ENCODE results near the gene KIF3C.
A peak's percentile ranks its signal among the peaks of the same experiment; 100 is the strongest.
"Not testable (repeated sequence)": the region's sequence is repeated elsewhere in the genome, so short reads cannot be mapped to it uniquely, and the experiment has no call there.

The KIF3C gene

GRCh38 chr2:25958611-25959010, 23.7 kb downstream of the KIF3C start:
- DNase-seq = not testable (repeated sequence)

DNA sequence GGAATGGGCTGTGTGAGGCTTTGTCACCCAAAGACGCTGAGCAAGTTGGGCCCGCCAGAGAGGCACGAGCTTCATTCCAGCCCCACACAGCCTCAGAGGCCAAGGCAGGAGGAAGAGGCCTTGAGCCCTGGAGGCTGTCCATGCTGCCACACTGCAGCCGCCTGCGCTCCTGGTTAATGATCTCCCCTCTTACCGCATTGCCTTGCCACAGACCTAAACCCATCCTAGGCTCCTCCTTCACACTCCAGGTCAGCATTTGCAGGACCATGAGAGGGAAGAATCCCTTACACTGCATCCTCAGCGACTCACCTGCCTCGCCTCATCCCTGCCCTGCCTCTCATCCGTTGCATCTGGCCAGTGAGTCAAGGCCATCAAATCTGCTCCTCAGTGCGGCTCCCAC, 24.6 kb downstream of the KIF3C start:
- DNase-seq = no peak

DNA sequence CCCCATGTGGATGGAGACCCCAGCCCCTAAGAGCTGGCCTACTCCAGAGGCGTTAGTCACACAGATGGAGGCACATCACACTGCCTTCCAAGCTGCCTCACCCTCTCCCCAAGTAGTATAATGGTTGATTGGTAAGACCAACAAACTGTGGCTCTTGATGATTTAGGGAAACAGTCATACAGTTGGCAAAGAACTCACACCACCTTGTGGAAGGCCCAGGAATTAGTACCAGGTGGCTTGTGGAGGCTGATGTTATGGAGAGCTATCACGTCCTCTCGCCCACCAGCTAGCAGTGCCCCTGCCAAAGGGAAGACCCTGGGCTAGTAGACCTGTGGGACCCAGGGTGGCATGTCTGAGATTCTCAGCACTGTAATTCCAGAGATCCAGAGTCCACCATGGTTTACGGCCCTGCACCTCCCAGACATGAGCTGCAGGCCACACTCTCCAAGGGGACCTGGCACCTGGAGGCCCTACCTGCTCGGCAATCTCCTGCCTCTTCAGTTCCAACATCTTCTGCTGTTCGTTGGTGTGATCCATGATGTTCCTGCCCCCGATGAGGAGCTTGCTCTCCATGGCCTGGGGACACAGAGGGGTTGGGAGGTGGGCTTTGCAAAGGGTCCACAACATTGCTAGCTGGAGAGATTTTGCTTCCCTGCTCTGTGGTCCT, 26.3 kb downstream of the KIF3C start:
- no peak for DNase-seq

DNA sequence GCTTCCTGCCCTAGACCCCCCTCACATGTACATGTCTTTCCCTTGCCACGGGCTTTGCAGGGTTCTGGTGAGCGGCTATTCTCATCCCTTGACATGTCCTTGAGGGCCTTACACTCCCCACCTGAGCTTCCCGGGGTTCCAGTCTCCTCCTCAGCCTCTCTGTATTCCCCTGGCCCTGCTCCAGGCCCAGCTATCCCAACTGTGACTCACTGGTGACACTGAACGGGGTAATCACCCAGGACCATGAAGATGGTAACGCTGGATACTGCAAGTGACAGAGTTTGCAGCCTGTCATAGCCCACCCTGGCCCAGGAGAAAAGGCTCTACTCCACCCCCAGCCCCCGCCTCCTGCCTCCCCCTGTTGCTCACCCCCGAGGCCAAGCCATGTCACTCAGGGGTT, 27.3 kb downstream of the KIF3C start:
- no peak for DNase-seq

DNA sequence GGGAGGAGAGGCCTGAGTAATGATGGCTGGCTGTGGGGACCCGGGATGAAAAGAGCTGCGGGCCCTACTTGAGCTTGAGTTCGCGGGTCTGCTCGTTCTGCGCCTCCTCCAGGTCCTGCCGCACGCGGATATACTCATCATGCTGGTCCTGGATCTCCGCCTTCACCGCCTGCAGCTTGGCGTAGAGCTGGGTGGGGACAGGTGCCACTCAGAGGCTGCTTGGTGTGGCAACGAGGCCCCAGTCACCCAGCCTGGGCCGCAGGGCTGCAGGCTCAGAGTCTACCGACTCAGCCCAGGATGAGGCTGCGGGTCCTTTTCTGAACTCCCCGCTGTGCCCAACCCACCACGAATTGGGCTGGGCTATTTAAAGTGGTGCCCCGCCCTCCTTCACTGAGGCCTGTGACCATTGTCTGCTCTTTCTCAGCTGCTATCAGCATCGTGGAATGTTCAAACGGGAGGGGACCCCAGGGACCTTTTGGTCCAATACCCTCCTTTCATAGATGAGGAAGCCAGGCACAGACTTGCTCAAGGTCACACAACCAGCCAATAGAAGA, 28.0 kb downstream of the KIF3C start:
- DNase-seq = no peak

DNA sequence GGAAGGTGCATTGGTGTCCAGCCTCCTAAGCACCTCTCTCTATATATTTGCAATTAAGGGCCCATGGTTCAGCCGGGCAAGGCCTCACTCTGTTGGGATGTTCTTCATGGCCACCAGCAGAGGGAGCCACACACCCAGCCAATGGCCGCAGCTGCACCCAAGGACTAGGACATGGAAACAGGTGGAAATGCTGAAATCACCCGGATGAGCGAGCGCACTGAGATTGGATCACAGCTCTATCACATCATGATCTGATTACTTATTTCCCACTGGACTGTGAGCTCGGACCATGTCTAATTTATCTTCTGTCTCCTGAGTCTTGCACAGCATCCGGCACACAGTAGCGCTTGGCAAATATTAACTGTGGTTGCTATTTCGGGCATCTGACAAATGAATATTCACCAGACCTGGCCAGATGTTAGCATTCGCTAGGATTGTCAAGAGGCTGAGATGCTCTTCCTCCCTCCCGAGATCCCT, 31.2 kb downstream of the KIF3C start:
- DNase-seq = peak; percentile 37

GRCh38 chr2:25948437-25948836, 33.9 kb downstream of the KIF3C start:
- no peak for DNase-seq

DNA sequence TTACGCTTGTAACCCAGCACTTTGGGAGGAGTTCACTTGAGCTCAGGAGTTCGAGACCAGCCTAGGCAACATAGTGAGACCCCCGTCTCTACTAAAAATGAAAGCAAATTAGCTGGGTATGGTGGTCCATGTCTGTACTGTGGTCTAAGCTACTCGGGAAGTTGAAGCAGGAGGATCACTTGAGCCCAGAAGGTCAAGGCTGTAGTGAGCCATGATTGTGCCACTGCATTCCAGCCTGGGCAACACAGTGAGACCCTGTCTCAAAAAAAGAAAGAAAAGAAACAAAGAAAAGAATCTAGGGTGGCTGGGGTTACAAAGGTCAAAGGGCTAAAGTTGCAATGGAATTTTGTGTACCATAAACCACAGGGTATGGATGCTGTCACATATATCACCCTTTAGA, 41.3 kb downstream of the KIF3C start:
- no peak for DNase-seq

GRCh38 chr2:25939257-25939668, 43.0 kb downstream of the KIF3C start:
- DNase-seq = no peak

DNA sequence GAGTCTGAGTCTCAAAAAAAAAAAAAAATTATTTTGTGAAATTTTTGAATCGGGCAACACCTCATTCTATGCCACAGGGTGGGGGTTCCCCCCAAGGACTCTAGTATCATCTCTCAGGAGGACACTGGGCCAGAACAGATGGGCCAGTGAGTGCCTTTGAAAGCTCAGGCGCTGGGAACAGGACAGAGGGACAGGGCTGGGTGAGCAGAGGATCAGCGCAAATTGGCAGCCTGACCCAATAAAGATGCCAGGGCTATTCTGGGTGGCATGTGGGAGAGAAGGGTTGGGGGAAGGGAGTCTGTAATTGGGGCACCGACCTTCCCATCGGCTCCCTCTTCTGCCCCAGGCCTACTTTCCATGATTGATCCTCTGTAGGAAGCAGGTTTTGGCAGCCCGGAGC, 44.0 kb downstream of the KIF3C start:
- no peak for DNase-seq

DNA sequence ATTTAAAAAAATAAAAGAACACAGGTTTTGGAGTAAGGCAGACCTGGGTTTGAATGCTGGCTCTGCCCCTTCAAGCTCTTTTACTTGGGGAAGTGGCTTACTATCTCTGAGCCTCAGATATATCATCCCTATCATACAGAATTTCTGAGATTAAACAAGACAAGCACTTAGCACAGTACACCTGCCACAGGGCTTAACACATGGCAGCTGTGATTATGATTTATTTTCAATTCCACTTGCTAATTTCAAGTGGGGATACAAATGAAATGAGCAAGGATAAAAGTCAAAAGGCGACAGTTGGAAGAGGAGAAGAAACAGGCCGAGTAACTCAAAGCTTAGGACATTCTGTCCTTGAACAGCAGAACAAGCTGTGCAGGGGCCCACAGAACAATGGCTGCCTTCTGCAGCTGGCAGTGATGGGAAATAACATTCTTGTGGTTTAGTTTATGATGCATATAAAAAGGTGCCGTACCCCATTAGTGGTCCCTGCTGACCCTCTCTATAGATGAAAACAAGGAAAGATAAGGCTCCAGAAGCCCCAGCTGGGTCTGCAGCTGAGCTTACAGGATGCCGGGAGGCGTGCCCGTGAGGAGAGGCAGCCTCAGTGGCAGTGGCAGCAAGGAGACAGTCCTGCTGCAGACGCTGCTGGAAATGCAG, 45.3 kb downstream of the KIF3C start:
- no peak for DNase-seq

DNA sequence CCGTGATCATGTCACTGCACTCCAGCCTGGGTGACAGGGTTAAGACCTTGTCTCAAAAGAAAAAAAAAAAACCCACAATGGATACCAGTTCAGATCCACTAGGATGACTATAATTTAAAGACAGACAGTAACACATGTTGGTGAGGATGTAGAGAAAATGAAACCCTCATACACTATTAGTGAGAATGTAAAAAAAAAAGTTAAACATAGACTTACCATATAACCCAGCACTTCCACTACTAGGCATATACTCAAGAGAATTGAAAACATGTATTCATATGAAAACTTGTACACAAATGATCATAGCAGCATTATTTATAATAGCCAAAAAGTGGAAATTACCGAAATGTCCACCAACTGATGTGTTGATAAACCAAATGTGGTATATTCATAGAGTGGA, 48.7 kb downstream of the KIF3C start:
- no peak for DNase-seq

DNA sequence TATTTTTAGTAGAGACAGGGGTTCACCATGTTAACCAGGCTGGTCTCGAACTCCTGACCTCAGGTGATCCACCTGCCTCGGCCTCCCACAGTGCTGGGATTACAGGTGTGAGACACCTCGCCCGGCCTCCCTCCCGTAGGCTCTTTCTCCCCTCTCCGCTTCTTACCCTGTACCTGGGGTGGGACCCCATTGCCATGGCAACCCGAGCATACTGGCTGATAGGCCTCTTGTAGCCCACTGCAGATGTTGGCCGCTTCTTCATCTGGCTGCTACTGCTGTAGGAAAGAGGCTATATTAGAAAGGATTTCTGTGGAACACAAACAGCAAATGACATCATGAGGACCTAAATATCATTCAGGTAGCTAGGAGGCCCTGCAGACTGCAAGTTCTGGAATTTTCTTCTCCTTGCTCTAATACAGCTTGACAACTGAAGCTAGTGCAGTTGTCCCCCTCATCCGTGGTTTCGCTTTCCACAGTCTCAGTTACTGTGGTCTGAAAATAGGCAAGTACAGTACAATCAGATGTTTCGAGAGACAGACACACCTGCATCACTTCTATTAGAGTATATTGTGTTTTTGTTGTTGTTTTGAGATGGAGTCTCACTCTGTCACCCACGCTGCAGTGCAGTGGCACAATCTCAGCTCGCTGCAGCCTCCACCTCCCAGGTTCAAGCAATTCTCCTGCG, 52.4 kb downstream of the KIF3C start:
- no peak for DNase-seq

DNA sequence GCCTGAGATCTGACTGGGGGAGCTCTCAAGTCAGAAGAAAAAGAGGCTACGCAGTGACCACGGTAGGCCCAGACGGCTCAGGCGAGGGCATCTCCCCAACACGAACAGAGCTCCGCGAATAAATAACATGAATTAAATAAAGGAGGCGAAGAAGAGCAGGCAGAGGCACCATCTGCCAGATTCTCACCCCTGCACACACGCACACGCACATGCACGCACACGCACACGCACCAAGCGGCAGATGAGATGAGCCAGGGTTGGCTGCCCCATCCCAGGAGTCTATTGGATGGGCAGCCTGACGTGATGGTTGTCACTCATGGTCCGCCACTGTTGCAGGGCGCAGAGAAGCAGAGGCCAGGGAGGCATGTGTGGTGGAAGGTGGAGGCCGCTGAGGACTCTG, 53.6 kb downstream of the KIF3C start:
- no peak for DNase-seq

DNA sequence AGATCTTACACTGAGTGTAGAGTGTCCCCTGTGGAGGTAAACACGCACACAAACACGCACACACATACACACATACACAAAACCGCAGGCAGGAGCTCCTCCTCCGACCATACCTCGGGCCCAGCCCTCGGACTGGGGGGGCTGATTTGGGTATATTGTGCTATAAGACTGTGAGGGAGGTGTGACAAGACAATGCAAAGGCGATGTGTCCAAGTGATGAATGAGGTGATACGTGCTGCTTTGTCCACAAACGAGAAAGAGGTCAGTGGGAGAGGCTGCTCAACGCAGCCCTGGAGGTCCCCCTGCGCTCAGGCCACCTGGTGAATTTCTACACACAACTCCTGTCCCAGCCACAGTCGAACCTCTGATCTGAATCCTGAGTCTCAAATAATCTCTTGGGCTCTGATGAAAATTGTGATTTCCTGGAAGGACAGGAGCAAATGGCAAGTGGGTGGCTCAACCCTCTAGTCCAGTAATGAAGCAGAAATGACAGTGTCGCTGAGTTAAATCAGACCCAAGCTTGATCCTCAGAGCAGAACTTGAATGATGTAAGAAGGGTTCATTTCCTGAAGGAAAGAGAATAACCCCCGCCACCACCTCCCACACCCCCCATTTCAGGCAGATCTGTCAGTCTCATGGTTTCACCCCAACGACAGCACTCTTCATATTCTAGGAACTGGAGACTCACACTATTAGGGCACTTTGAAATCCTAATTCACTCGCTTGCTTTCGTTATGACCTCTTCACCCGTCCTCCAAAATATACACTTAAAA, 55.1 kb downstream of the KIF3C start:
- no peak for DNase-seq

GRCh38 chr2:25922501-25922900, 59.8 kb downstream of the KIF3C start:
- DNase-seq = no peak

DNA sequence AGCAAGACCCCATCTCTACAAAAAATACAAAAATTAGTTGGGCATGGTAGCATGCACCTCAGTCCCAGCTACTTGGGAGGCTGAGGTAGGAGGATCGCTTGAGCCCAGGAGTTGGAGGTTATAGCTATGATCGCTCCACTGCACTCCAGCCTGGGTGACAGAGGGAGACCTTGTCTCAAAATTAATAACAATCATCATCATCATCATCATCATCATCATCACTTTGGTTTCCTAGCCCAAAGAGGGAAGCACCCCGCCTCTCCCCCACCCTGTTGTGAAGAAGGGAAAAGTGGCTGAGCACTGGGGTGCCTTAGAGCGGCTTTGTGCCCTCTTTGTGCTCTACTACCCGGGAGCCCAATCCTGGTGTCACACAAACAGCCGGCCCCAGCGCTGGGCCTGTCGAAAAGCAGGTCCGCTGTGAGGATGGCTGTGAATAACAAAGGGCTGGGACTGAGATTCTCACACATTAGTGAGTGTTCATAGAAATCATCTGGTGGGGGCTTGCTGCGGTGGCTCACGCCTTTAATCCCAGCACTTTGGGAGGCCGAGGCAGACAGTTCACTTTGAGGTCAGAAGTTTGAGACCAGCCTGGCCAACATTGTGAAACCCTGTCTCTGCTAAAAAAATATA, 61.4 kb downstream of the KIF3C start:
- DNase-seq = no peak

GRCh38 chr2:25920336-25920735, 62.0 kb downstream of the KIF3C start:
- DNase-seq = no peak

GRCh38 chr2:25917832-25918231, 64.5 kb downstream of the KIF3C start:
- DNase-seq = no peak

- not testable (repeated sequence) for DNase-seq
Observed at GRCh38 chr2:25917411-25917810, 64.9 kb downstream of the KIF3C start.

- peak; percentile 29 for DNase-seq
Observed at GRCh38 chr2:25915944-25916772, 66.1 kb downstream of the KIF3C start.

- DNase-seq = not testable (repeated sequence)
Observed at GRCh38 chr2:25915411-25915810, 66.9 kb downstream of the KIF3C start.
